Glutamatergic neuron (in vitro differentiated cells): ENCODE results near the gene EPHA3. TPM values are rescaled to one million over a fixed set of nuclear protein-coding genes. Genes with fewer than 3 reads are reported as not detected.

Experiments
- DNase-seq: peaks from one replicate; pipeline ENCODE4 v3.0.0; 2022
- H3K27ac Mint-ChIP-seq: one replicate; pipeline ENCODE4 v1.8.0; 2020; ENCODE audit warnings: mild to moderate bottlenecking, mixed read lengths, inconsistent platforms; ENCODE audit not compliant: unreplicated experiment
- H3K27me3 Mint-ChIP-seq: one replicate; pipeline ENCODE4 v1.8.0; 2020; ENCODE audit warnings: mild to moderate bottlenecking, moderate library complexity, mixed read lengths, inconsistent platforms; ENCODE audit not compliant: unreplicated experiment
- H3K36me3 Mint-ChIP-seq: one replicate; pipeline ENCODE4 v1.8.0; 2020; ENCODE audit warnings: mild to moderate bottlenecking, mixed read lengths, inconsistent platforms; ENCODE audit not compliant: unreplicated experiment
- H3K4me1 Mint-ChIP-seq: one replicate; pipeline ENCODE4 v1.8.0; 2020; ENCODE audit warnings: mild to moderate bottlenecking, low read depth, mixed read lengths, inconsistent platforms; ENCODE audit not compliant: unreplicated experiment
- H3K4me3 Mint-ChIP-seq: one replicate; pipeline ENCODE4 v1.8.0; 2020; ENCODE audit warnings: mild to moderate bottlenecking, mixed read lengths, inconsistent platforms; ENCODE audit not compliant: unreplicated experiment
- H3K9me3 Mint-ChIP-seq: one replicate; pipeline ENCODE4 v1.8.0; 2020; ENCODE audit warnings: mild to moderate bottlenecking, moderate library complexity, mixed read lengths, inconsistent platforms; ENCODE audit not compliant: unreplicated experiment
- CTCF ChIP-seq: fragments of 200-600 bp; sonication (generic); IDR thresholded peaks from one replicate; pipeline ENCODE4 v1.5.0; 2021; ENCODE audit not compliant: partially characterized antibody, unreplicated experiment
- total RNA-seq: library from RNA; stranded (reverse); fragmentation: NEBNext Ultra II Directional; extraction: Animal tissue kit (Norgen Biotek cat#: 25700); gene quantifications from one replicate; pipeline ENCODE4 v1.2.1, GENCODE V29; 2021; ENCODE audit not compliant: unreplicated experiment

EPHA3 gene
- total RNA-seq, 1 donor from 2014 or later, result 9.9 TPM

GRCh38 chr3:89395456-89395855 is 288.0 kb downstream of the EPHA3 start:
- no peak for TF ChIP-seq CTCF
- Mint-ChIP-seq H3K9me3 (no peaks in the 10 kb centered on the region), H3K4me3 (no peak overlapping the region), H3K27me3 (no peaks in the 10 kb centered on the region), H3K36me3 (no peaks in the 10 kb centered on the region), H3K4me1 (no peaks in the 10 kb centered on the region), H3K27ac (no peak overlapping the region)
- DNase-seq, result no peak

DNA sequence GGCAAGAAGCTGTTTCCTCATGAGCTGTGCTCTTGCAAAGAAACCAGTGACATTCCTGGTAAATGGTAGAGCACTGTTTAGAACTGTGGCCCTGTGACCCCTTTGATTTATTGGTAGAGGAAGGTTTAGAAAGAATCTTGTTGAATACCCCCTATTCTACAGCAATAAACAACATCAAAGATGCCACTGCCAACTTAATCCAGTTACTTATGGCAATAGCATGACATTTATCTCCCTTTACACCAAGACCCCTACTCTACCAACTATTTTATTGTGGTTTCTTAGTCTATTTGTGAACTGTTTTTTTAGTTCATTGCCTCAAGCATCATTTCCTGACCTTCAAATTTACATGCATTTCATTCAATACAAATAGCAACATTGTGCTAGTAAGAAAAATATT is 288.6 kb downstream of the EPHA3 start:
- H3K9me3 Mint-ChIP-seq, result no peaks in the 10 kb centered on the region
- H3K36me3 Mint-ChIP-seq, result no peaks in the 10 kb centered on the region
- no peaks in the 10 kb centered on the region for H3K4me1 Mint-ChIP-seq
- DNase-seq, result no peak
- no peak for TF ChIP-seq CTCF
- H3K27ac Mint-ChIP-seq, result no peak overlapping the region
- no peak overlapping the region for H3K4me3 Mint-ChIP-seq
- H3K27me3 Mint-ChIP-seq, result no peaks in the 10 kb centered on the region

DNA sequence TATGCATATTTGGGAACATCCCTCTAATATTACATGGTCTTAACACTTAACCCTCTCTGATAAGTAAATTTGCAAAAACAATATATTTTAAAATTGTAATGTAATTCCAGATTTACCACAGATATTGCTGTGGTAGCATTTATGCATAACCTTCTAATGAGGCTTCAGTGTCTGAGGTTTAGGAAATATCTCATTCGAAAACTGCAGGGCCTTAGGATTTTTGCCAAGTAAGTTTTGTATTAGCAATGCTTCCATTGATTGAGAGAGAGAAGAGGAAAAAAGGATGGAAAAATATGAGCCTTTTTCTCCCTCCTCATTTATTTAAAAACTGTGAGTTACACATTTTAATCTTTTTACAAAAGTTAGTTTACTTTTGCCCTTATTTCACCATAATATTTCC is 294.6 kb downstream of the EPHA3 start:
- no peaks in the 10 kb centered on the region for H3K9me3 Mint-ChIP-seq
- no peak overlapping the region for H3K4me3 Mint-ChIP-seq
- TF ChIP-seq CTCF, result no peak
- DNase-seq, result no peak
- H3K27me3 Mint-ChIP-seq, result no peaks in the 10 kb centered on the region
- H3K36me3 Mint-ChIP-seq, result no peaks in the 10 kb centered on the region
- H3K4me1 Mint-ChIP-seq, result no peaks in the 10 kb centered on the region
- no peak overlapping the region for H3K27ac Mint-ChIP-seq

- Mint-ChIP-seq H3K9me3 (no peaks in the 10 kb centered on the region), H3K4me1 (peaks cover 2% of the 10 kb centered on the region), H3K27me3 (no peaks in the 10 kb centered on the region), H3K36me3 (no peaks in the 10 kb centered on the region), H3K4me3 (no peak overlapping the region), H3K27ac (no peak overlapping the region)
- no peak for TF ChIP-seq CTCF
- DNase-seq, result no peak
Measured at GRCh38 chr3:89405176-89405575, 297.8 kb downstream of the EPHA3 start.

DNA sequence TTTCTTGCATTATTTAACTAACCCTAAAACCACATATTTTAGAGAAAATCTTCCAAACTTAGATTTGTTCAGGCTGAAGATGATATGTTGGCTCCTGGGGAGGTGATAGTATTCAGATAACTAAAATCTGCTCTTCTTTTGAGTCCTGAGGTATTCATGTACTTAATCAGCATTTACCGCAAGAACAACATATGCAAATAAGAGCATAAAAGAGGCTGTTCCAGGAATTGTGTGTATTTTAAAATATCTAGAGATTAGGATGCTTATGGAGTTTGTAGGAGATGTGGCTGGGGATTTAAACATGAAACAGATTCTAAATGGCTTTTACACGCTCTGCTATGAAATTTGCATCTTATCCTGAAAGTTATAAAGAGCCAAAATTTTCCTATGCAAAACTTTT is 298.2 kb downstream of the EPHA3 start:
- no peaks in the 10 kb centered on the region for H3K27me3 Mint-ChIP-seq
- TF ChIP-seq CTCF, result no peak
- DNase-seq, result no peak
- H3K36me3 Mint-ChIP-seq, result no peaks in the 10 kb centered on the region
- no peaks in the 10 kb centered on the region for H3K9me3 Mint-ChIP-seq
- H3K4me3 Mint-ChIP-seq, result no peak overlapping the region
- H3K27ac Mint-ChIP-seq, result no peak overlapping the region
- peaks cover 2% of the 10 kb centered on the region for H3K4me1 Mint-ChIP-seq
